ENCODE results near the gene MVB12B.

The MVB12B gene

DNA sequence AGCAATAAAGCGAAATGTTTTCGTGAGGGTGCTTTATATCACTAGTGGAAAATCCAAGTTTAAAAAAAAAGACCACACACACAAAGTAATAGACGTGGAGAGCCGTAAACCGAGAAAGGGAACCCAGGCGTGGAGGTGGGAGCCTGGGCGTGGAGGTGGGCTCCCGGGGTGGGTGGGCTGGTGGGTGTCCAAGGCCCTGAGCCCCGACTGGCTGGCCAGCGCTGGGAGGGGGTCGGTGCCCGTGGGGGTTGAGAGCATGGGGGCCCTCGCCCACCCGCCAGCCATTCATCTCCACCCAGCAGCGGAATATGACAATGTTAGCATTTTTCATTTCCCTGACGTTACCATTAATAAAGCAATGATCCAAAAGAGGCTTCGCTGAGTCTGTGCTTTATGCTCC, 135.0 kb downstream of the MVB12B start:
- Histone ChIP-seq H4K91ac (ENCODE audit: low read depth, low read length, poor library complexity) (no peak overlapping the region), H3K27ac (replicated peaks; ENCODE audit: low read length) (no peak overlapping the region), H3K9me3 (replicated peaks in 1 of 2; ENCODE audit: control insufficient read depth in 2 of 2, insufficient read depth in 1 of 2, low read depth in 1 of 2, low read length in 2 of 2) (peaks cover 0 to 2% of the 10 kb centered on the region in 2 donors), H2BK5ac (ENCODE audit: low read length) (no peak overlapping the region), H2BK15ac (ENCODE audit: low read length) (no peak overlapping the region), H2AFZ (ENCODE audit: low read length) (no peak overlapping the region), H3K23ac (ENCODE audit: low read depth, low read length, poor library complexity) (no peak overlapping the region), H3K9ac (ENCODE audit: low read depth, low read length, poor library complexity) (no peak overlapping the region), H3K79me1 (ENCODE audit: low read depth, low read length) (no peaks in the 10 kb centered on the region), H3K4me2 (ENCODE audit: insufficient read depth, low read length, poor library complexity, severe bottlenecking) (no peak overlapping the region), H3K36me3 (replicated peaks in 1 of 2; ENCODE audit: control insufficient read depth in 2 of 2, insufficient read depth in 2 of 2, low read length in 2 of 2) (no peaks in the 10 kb centered on the region), H4K8ac (ENCODE audit: low read depth, low read length) (no peak overlapping the region), H2AK5ac (ENCODE audit: low read depth, low read length) (no peak overlapping the region), H3K4me3 (ENCODE audit: low read length in 2 of 2) (no peak overlapping the region), H3K4me1 (ENCODE audit: control insufficient read depth in 2 of 2, insufficient read depth in 1 of 2, low read depth in 1 of 2, low read length in 2 of 2) (peaks cover 0 to 5% of the 10 kb centered on the region in 2 donors), H3K18ac (ENCODE audit: low read length) (no peak overlapping the region), H2BK120ac (ENCODE audit: low read depth, low read length) (no peak overlapping the region), H2BK12ac (ENCODE audit: low read length) (no peak overlapping the region), H3K27me3 (ENCODE audit: control insufficient read depth in 3 of 3, insufficient read depth in 3 of 3, low read depth in 1 of 3, low read length in 3 of 3) (no peaks in the 10 kb centered on the region), H3K4ac (ENCODE audit: low read length) (no peak overlapping the region), H3K14ac (ENCODE audit: low read length) (no peak overlapping the region)
- DNase-seq (ENCODE audit: low spot score), result no peak
- WGBS, 2 donors (ENCODE audit: extremely low coverage in 2 of 2, insufficient read length in 2 of 2, insufficient replicate concordance in 1 of 2), result no CpG with 5 or more reads among the region's 17 CpGs

DNA sequence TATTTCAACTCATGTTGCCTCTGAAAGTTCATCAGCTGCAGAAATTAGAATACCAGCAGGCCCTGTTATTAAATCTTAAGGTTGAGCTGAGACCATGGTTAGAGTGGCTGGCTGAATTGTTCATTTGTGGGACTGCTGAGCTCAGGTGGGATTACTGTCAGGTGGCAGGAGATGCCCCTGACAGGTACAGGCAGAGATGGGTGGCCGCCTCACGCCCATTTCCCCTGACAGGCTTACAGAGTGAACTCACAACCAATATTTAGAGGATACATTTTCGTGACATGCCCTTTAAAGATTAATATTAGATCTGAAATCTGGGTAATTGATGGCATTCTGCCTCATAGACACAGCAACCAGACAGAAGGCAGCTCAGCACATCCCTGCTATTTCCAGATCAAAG, 136.0 kb downstream of the MVB12B start:
- H3K9me3 ChIP-seq (replicated peaks in 1 of 2; ENCODE audit: control insufficient read depth in 2 of 2, insufficient read depth in 1 of 2, low read depth in 1 of 2, low read length in 2 of 2), result peaks cover 0 to 2% of the 10 kb centered on the region in 2 donors
- no peak overlapping the region for H3K4me2 ChIP-seq (ENCODE audit: insufficient read depth, low read length, poor library complexity, severe bottlenecking)
- WGBS, 2 donors (ENCODE audit: extremely low coverage in 2 of 2, insufficient read length in 2 of 2, insufficient replicate concordance in 1 of 2), result no CpG with 5 or more reads among the region's 3 CpGs
- H2BK15ac ChIP-seq (ENCODE audit: low read length), result no peak overlapping the region
- no peak overlapping the region for H2BK5ac ChIP-seq (ENCODE audit: low read length)
- H3K79me1 ChIP-seq (ENCODE audit: low read depth, low read length), result no peaks in the 10 kb centered on the region
- H2AK5ac ChIP-seq (ENCODE audit: low read depth, low read length), result no peak overlapping the region
- H3K36me3 ChIP-seq (replicated peaks in 1 of 2; ENCODE audit: control insufficient read depth in 2 of 2, insufficient read depth in 2 of 2, low read length in 2 of 2), result peaks cover 0 to 3% of the 10 kb centered on the region in 2 donors
- H2AFZ ChIP-seq (ENCODE audit: low read length), result no peak overlapping the region
- no peak overlapping the region for H3K14ac ChIP-seq (ENCODE audit: low read length)
- DNase-seq (ENCODE audit: low spot score), result no peak
- no peaks in the 10 kb centered on the region for H3K27me3 ChIP-seq (ENCODE audit: control insufficient read depth in 3 of 3, insufficient read depth in 3 of 3, low read depth in 1 of 3, low read length in 3 of 3)
- no peak overlapping the region for H2BK120ac ChIP-seq (ENCODE audit: low read depth, low read length)
- no peak overlapping the region for H3K18ac ChIP-seq (ENCODE audit: low read length)
- no peak overlapping the region for H3K9ac ChIP-seq (ENCODE audit: low read depth, low read length, poor library complexity)
- no peak overlapping the region for H3K27ac ChIP-seq (replicated peaks; ENCODE audit: low read length)
- H2BK12ac ChIP-seq (ENCODE audit: low read length), result no peak overlapping the region
- H3K23ac ChIP-seq (ENCODE audit: low read depth, low read length, poor library complexity), result no peak overlapping the region
- no peak overlapping the region for H4K8ac ChIP-seq (ENCODE audit: low read depth, low read length)
- H3K4ac ChIP-seq (ENCODE audit: low read length), result no peak overlapping the region
- peaks cover 0 to 3% of the 10 kb centered on the region in 2 donors for H3K4me1 ChIP-seq (ENCODE audit: control insufficient read depth in 2 of 2, insufficient read depth in 1 of 2, low read depth in 1 of 2, low read length in 2 of 2)
- no peak overlapping the region for H3K4me3 ChIP-seq (ENCODE audit: low read length in 2 of 2)
- H4K91ac ChIP-seq (ENCODE audit: low read depth, low read length, poor library complexity), result no peak overlapping the region

DNA sequence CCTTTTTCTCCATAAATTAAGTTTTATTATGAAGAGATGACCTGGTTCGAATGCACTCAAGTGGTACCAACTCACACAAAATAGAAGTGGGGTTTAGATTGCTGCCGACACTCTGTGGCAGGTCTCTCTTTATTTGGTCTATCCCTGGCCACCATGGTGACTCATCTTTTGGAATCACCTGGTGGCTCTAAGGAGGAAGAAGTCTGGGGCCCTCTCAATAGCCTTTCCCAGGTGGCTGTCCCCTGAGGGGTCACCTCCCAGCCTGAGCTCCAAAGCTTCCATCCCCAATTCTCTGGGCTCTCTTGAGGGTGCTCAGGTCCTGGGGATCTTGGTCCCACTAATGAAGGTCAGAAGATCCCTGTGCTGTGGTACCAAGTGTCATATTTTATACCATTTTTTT, 136.8 kb downstream of the MVB12B start:
- Histone ChIP-seq H3K18ac (ENCODE audit: low read length) (no peak overlapping the region), H2AK5ac (ENCODE audit: low read depth, low read length) (no peak overlapping the region), H3K4ac (ENCODE audit: low read length) (no peak overlapping the region), H3K9ac (ENCODE audit: low read depth, low read length, poor library complexity) (no peak overlapping the region), H2AFZ (ENCODE audit: low read length) (no peak overlapping the region), H2BK15ac (ENCODE audit: low read length) (no peak overlapping the region), H3K36me3 (replicated peaks in 1 of 2; ENCODE audit: control insufficient read depth in 2 of 2, insufficient read depth in 2 of 2, low read length in 2 of 2) (peaks cover 0 to 11% of the 10 kb centered on the region in 2 donors), H3K9me3 (replicated peaks in 1 of 2; ENCODE audit: control insufficient read depth in 2 of 2, insufficient read depth in 1 of 2, low read depth in 1 of 2, low read length in 2 of 2) (peaks cover 0 to 2% of the 10 kb centered on the region in 2 donors), H3K14ac (ENCODE audit: low read length) (no peak overlapping the region), H3K4me1 (ENCODE audit: control insufficient read depth in 2 of 2, insufficient read depth in 1 of 2, low read depth in 1 of 2, low read length in 2 of 2) (peaks cover 0 to 3% of the 10 kb centered on the region in 2 donors), H2BK5ac (ENCODE audit: low read length) (no peak overlapping the region), H4K8ac (ENCODE audit: low read depth, low read length) (no peak overlapping the region), H3K4me2 (ENCODE audit: insufficient read depth, low read length, poor library complexity, severe bottlenecking) (no peak overlapping the region), H2BK120ac (ENCODE audit: low read depth, low read length) (no peak overlapping the region), H3K23ac (ENCODE audit: low read depth, low read length, poor library complexity) (no peak overlapping the region), H3K79me1 (ENCODE audit: low read depth, low read length) (no peaks in the 10 kb centered on the region), H3K27me3 (ENCODE audit: control insufficient read depth in 3 of 3, insufficient read depth in 3 of 3, low read depth in 1 of 3, low read length in 3 of 3) (no peaks in the 10 kb centered on the region), H3K27ac (replicated peaks; ENCODE audit: low read length) (no peak overlapping the region), H4K91ac (ENCODE audit: low read depth, low read length, poor library complexity) (no peak overlapping the region), H3K4me3 (ENCODE audit: low read length in 2 of 2) (no peak overlapping the region), H2BK12ac (ENCODE audit: low read length) (no peak overlapping the region)
- DNase-seq (ENCODE audit: low spot score), result no peak
- WGBS, 2 donors (ENCODE audit: extremely low coverage in 2 of 2, insufficient read length in 2 of 2, insufficient replicate concordance in 1 of 2), result no CpG with 5 or more reads among the region's 2 CpGs

DNA sequence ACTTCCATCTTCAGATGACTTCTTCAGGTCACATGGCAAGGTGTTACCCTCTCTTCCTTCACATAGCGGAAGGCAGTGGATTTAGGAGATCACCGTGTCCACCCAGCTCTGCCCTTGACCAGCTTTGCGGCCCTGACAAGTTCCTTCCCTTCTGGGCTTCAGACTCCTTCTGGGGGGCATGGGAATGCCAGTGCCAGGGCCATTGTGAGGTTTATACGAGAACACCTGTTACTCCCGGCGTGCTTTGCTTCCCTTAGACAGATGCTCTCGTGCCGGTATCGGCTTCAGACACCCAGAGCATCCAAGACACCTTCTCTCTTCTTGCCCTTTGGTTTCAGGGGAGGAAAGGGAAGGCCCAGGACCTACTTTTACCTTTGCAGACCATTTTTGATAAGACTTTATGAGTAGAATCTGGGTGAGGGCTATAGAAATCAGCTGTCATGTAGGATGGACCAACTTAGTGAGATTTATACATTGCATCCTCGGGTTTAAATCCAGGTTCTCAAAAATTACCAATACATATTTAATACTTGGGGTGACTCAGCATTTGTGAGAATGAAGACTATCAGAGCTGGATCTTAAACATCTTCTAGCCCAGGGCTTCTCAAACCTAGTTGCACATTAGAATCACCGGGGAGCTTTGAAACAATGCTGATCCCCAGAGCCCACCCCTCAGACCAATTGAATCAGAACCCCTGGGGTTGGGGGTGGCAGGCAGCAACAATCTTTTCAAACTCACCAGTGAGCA, 138.2 kb downstream of the MVB12B start:
- no CpG with 5 or more reads among the region's 11 CpGs for WGBS, 2 donors (ENCODE audit: extremely low coverage in 2 of 2, insufficient read length in 2 of 2, insufficient replicate concordance in 1 of 2)
- Histone ChIP-seq H3K9ac (ENCODE audit: low read depth, low read length, poor library complexity) (no peak overlapping the region), H2BK120ac (ENCODE audit: low read depth, low read length) (no peak overlapping the region), H3K9me3 (replicated peaks in 1 of 2; ENCODE audit: control insufficient read depth in 2 of 2, insufficient read depth in 1 of 2, low read depth in 1 of 2, low read length in 2 of 2) (peaks cover 0 to 2% of the 10 kb centered on the region in 2 donors), H3K27me3 (ENCODE audit: control insufficient read depth in 3 of 3, insufficient read depth in 3 of 3, low read depth in 1 of 3, low read length in 3 of 3) (no peaks in the 10 kb centered on the region), H2BK15ac (ENCODE audit: low read length) (no peak overlapping the region), H3K23ac (ENCODE audit: low read depth, low read length, poor library complexity) (no peak overlapping the region), H4K8ac (ENCODE audit: low read depth, low read length) (no peak overlapping the region), H3K4me3 (ENCODE audit: low read length in 2 of 2) (no peak overlapping the region), H3K79me1 (ENCODE audit: low read depth, low read length) (no peaks in the 10 kb centered on the region), H4K91ac (ENCODE audit: low read depth, low read length, poor library complexity) (no peak overlapping the region), H2BK5ac (ENCODE audit: low read length) (no peak overlapping the region), H3K4me2 (ENCODE audit: insufficient read depth, low read length, poor library complexity, severe bottlenecking) (no peak overlapping the region), H3K36me3 (replicated peaks in 1 of 2; ENCODE audit: control insufficient read depth in 2 of 2, insufficient read depth in 2 of 2, low read length in 2 of 2) (peaks cover 2 to 17% of the 10 kb centered on the region in 2 donors), H3K4ac (ENCODE audit: low read length) (no peak overlapping the region), H2BK12ac (ENCODE audit: low read length) (no peak overlapping the region), H3K4me1 (ENCODE audit: control insufficient read depth in 2 of 2, insufficient read depth in 1 of 2, low read depth in 1 of 2, low read length in 2 of 2) (peaks cover 0 to 3% of the 10 kb centered on the region in 2 donors), H3K27ac (replicated peaks; ENCODE audit: low read length) (no peak overlapping the region), H3K14ac (ENCODE audit: low read length) (no peak overlapping the region), H2AK5ac (ENCODE audit: low read depth, low read length) (no peak overlapping the region), H3K18ac (ENCODE audit: low read length) (no peak overlapping the region), H2AFZ (ENCODE audit: low read length) (no peak overlapping the region)
- no peak for DNase-seq (ENCODE audit: low spot score)

All from neuronal stem cell (in vitro differentiated cells).